ENCODE data around the gene PUM2.

DNA sequence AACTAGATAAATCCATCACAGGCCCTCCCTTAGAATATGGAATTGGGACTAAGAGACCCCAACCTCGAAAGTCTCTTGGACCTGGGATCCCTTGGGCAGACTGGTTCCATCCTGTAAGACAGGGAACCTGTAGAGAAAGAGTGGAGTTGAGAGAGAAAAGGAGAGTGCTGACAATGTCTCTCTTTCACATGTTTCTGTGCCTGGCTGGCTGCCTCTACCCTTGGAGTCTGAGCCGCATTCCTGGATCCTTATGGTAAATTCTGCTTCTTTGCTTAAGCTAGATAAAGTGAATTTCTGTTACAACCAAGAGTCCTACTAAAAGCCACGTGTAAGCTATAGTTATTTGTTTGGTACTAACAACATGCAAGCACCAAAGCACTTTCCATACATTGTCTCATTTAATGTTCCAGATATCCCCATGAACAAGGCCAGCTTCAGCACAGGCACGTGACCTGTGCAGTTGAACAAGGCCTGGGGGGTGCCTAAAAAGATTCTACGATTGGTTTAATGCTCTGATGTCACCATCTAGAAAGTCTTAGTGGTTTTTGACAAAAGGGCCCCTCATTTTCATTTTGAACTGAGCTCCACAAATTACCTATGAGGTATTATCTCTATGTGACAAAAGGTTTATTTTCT lies 2.1 kb upstream of the PUM2 start:
- TF ChIP-seq, protein P1, sequence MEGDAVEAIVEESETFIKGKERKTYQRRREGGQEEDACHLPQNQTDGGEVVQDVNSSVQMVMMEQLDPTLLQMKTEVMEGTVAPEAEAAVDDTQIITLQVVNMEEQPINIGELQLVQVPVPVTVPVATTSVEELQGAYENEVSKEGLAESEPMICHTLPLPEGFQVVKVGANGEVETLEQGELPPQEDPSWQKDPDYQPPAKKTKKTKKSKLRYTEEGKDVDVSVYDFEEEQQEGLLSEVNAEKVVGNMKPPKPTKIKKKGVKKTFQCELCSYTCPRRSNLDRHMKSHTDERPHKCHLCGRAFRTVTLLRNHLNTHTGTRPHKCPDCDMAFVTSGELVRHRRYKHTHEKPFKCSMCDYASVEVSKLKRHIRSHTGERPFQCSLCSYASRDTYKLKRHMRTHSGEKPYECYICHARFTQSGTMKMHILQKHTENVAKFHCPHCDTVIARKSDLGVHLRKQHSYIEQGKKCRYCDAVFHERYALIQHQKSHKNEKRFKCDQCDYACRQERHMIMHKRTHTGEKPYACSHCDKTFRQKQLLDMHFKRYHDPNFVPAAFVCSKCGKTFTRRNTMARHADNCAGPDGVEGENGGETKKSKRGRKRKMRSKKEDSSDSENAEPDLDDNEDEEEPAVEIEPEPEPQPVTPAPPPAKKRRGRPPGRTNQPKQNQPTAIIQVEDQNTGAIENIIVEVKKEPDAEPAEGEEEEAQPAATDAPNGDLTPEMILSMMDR (IDR thresholded peaks at IDR 0.05; ENCODE audit: low read depth, low read length, missing input control): no peak
- TF ChIP-seq TAF1 (conservative IDR thresholded peaks at IDR 0.05) (no peak), RXRA (IDR thresholded peaks at IDR 0.05) (no peak), GABPA (IDR thresholded peaks at IDR 0.05 in 1 of 2, conservative IDR thresholded peaks at IDR 0.05 in 1 of 2) (no peak), FOXA1 (IDR thresholded peaks at IDR 0.05) (no peak), RAD21 (IDR thresholded peaks at IDR 0.05) (no peak), NR2F2 (IDR thresholded peaks at IDR 0.05) (no peak), JUND (IDR thresholded peaks at IDR 0.05) (no peak)
- TF ChIP-seq, protein P2, sequence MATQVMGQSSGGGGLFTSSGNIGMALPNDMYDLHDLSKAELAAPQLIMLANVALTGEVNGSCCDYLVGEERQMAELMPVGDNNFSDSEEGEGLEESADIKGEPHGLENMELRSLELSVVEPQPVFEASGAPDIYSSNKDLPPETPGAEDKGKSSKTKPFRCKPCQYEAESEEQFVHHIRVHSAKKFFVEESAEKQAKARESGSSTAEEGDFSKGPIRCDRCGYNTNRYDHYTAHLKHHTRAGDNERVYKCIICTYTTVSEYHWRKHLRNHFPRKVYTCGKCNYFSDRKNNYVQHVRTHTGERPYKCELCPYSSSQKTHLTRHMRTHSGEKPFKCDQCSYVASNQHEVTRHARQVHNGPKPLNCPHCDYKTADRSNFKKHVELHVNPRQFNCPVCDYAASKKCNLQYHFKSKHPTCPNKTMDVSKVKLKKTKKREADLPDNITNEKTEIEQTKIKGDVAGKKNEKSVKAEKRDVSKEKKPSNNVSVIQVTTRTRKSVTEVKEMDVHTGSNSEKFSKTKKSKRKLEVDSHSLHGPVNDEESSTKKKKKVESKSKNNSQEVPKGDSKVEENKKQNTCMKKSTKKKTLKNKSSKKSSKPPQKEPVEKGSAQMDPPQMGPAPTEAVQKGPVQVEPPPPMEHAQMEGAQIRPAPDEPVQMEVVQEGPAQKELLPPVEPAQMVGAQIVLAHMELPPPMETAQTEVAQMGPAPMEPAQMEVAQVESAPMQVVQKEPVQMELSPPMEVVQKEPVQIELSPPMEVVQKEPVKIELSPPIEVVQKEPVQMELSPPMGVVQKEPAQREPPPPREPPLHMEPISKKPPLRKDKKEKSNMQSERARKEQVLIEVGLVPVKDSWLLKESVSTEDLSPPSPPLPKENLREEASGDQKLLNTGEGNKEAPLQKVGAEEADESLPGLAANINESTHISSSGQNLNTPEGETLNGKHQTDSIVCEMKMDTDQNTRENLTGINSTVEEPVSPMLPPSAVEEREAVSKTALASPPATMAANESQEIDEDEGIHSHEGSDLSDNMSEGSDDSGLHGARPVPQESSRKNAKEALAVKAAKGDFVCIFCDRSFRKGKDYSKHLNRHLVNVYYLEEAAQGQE (IDR thresholded peaks at IDR 0.05): no peak
- TF ChIP-seq, protein P3, sequence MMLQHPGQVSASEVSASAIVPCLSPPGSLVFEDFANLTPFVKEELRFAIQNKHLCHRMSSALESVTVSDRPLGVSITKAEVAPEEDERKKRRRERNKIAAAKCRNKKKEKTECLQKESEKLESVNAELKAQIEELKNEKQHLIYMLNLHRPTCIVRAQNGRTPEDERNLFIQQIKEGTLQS (IDR thresholded peaks at IDR 0.05): no peak
- TF ChIP-seq, protein P4, sequence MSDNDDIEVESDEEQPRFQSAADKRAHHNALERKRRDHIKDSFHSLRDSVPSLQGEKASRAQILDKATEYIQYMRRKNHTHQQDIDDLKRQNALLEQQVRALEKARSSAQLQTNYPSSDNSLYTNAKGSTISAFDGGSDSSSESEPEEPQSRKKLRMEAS (IDR thresholded peaks at IDR 0.05): no peak
- TF ChIP-seq, protein P5, sequence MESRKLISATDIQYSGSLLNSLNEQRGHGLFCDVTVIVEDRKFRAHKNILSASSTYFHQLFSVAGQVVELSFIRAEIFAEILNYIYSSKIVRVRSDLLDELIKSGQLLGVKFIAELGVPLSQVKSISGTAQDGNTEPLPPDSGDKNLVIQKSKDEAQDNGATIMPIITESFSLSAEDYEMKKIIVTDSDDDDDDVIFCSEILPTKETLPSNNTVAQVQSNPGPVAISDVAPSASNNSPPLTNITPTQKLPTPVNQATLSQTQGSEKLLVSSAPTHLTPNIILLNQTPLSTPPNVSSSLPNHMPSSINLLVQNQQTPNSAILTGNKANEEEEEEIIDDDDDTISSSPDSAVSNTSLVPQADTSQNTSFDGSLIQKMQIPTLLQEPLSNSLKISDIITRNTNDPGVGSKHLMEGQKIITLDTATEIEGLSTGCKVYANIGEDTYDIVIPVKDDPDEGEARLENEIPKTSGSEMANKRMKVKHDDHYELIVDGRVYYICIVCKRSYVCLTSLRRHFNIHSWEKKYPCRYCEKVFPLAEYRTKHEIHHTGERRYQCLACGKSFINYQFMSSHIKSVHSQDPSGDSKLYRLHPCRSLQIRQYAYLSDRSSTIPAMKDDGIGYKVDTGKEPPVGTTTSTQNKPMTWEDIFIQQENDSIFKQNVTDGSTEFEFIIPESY (IDR thresholded peaks at IDR 0.05): no peak

Data from liver (tissue), 3 donors.